ENCODE data around the gene COL18A1. TPM values are rescaled to one million over a fixed set of nuclear protein-coding genes. Genes with fewer than 3 reads are reported as not detected.
"Not testable (repeated sequence)": the region's sequence is repeated elsewhere in the genome, so short reads cannot be mapped to it uniquely, and the experiment has no call there.

Gene COL18A1
- total RNA-seq, 1 experiment from 2014 or later = 72.9 TPM

GRCh38 chr21:45440736-45441350, 35.9 kb downstream of the COL18A1 start:
- DNase-seq (ENCODE audit: low spot score) = no peak

GRCh38 chr21:45441431-45442255, 36.7 kb downstream of the COL18A1 start:
- no peak for DNase-seq (ENCODE audit: low spot score)

- DNase-seq (ENCODE audit: low spot score) = no peak
These were observed 37.3 kb downstream of the COL18A1 start for GRCh38 chr21:45442276-45442675.

- DNase-seq (ENCODE audit: low spot score) = not testable (repeated sequence)
These were observed 38.0 kb downstream of the COL18A1 start for GRCh38 chr21:45442686-45443594.

GRCh38 chr21:45443595-45444181, 38.7 kb downstream of the COL18A1 start:
- no peak for DNase-seq (ENCODE audit: low spot score)

- DNase-seq (ENCODE audit: low spot score) = no peak
These were observed 39.4 kb downstream of the COL18A1 start for GRCh38 chr21:45444385-45444784.

- no peak for DNase-seq (ENCODE audit: low spot score)
These were observed 40.4 kb downstream of the COL18A1 start for GRCh38 chr21:45445369-45445768.

- DNase-seq (ENCODE audit: low spot score) = no peak
These were observed 42.9 kb downstream of the COL18A1 start for GRCh38 chr21:45447821-45448220.

GRCh38 chr21:45448283-45448809, 43.4 kb downstream of the COL18A1 start:
- DNase-seq (ENCODE audit: low spot score) = no peak

GRCh38 chr21:45448810-45449657, 44.1 kb downstream of the COL18A1 start:
- DNase-seq (ENCODE audit: low spot score) = no peak

GRCh38 chr21:45449658-45450422, 44.9 kb downstream of the COL18A1 start:
- no peak for DNase-seq (ENCODE audit: low spot score)

GRCh38 chr21:45450423-45451090, 45.6 kb downstream of the COL18A1 start:
- no peak for DNase-seq (ENCODE audit: low spot score)

- DNase-seq (ENCODE audit: low spot score) = no peak
These were observed 46.3 kb downstream of the COL18A1 start for GRCh38 chr21:45451091-45451740.

GRCh38 chr21:45451771-45452182, 46.8 kb downstream of the COL18A1 start:
- no peak for DNase-seq (ENCODE audit: low spot score)

GRCh38 chr21:45452696-45453307, 47.8 kb downstream of the COL18A1 start:
- DNase-seq (ENCODE audit: low spot score) = no peak

- DNase-seq (ENCODE audit: low spot score) = no peak
These were observed 48.5 kb downstream of the COL18A1 start for GRCh38 chr21:45453308-45453950.

GRCh38 chr21:45454060-45454925, 49.3 kb downstream of the COL18A1 start:
- DNase-seq (ENCODE audit: low spot score) = no peak

All from A172 (cell line).